ENCODE results near the gene KIAA1191.

The KIAA1191 gene

GRCh38 chr5:176394881-176395675 is 33.5 kb upstream of the KIAA1191 start:
- DNase-seq (ENCODE audit: low read depth), result no peak
- H3K4me3 ChIP-seq (ENCODE audit: low read length), result no peak overlapping the region
- no peak for TF ChIP-seq CTCF (IDR thresholded peaks at IDR 0.05; ENCODE audit: insufficient read depth, low read depth, low read length, missing control alignments)

DNA sequence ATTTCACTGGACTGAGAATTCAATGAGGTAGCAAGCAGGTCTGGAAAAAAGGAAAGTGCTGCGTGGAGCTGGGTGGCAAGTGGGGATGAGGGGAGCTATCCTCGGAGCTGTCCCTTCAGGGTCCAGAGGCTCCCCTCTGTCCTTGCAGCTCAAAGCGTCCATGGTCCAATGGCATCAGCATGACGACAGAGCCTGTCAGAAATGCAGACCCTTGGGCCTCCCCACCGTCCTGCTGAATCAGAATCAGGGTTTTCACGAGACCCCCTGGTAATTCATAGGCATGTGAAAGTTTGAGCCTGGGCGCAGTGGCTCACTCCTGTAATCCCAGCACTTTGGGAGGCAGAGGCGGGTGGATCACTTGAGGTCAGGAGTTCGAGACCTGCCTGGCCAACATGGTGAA is 32.5 kb upstream of the KIAA1191 start:
- DNase-seq (ENCODE audit: low read depth), result no peak
- no peak for TF ChIP-seq CTCF (IDR thresholded peaks at IDR 0.05; ENCODE audit: insufficient read depth, low read depth, low read length, missing control alignments)
- no peak overlapping the region for H3K4me3 ChIP-seq (ENCODE audit: low read length)

GRCh38 chr5:176392526-176392925 is 31.0 kb upstream of the KIAA1191 start:
- H3K4me3 ChIP-seq (ENCODE audit: low read length), result no peak overlapping the region
- TF ChIP-seq CTCF (IDR thresholded peaks at IDR 0.05; ENCODE audit: insufficient read depth, low read depth, low read length, missing control alignments), result no peak
- DNase-seq (ENCODE audit: low read depth), result no peak

GRCh38 chr5:176391999-176392398 is 30.4 kb upstream of the KIAA1191 start:
- H3K4me3 ChIP-seq (ENCODE audit: low read length), result no peak overlapping the region

DNA sequence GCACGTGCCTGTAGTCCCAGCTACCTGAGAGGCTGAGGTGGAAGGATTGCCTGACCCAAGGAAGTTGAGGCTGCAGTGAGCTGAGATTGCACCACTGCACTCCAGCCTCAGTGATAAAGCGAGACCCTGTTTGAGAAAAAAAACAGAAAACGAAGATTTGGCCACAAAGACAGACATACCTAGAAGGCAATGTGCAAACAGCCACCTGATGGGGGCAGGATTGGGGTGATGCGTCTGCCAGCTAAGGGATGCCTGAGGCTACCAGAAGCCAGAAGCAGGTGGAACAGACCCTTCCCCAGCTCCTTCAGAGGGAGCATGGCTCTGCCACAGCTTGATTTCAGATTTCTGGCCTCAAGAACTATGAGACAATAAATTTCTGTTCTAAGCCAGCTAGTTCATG is 29.9 kb upstream of the KIAA1191 start:
- no peak overlapping the region for H3K4me3 ChIP-seq (ENCODE audit: low read length)
- no peak for DNase-seq (ENCODE audit: low read depth)
- TF ChIP-seq CTCF (IDR thresholded peaks at IDR 0.05; ENCODE audit: insufficient read depth, low read depth, low read length, missing control alignments), result no peak

More at GRCh38 chr5:176391999-176392398, 30.4 kb upstream of the KIAA1191 start:
- no peak for TF ChIP-seq CTCF (IDR thresholded peaks at IDR 0.05; ENCODE audit: insufficient read depth, low read depth, low read length, missing control alignments)
- no peak for DNase-seq (ENCODE audit: low read depth)

DNA sequence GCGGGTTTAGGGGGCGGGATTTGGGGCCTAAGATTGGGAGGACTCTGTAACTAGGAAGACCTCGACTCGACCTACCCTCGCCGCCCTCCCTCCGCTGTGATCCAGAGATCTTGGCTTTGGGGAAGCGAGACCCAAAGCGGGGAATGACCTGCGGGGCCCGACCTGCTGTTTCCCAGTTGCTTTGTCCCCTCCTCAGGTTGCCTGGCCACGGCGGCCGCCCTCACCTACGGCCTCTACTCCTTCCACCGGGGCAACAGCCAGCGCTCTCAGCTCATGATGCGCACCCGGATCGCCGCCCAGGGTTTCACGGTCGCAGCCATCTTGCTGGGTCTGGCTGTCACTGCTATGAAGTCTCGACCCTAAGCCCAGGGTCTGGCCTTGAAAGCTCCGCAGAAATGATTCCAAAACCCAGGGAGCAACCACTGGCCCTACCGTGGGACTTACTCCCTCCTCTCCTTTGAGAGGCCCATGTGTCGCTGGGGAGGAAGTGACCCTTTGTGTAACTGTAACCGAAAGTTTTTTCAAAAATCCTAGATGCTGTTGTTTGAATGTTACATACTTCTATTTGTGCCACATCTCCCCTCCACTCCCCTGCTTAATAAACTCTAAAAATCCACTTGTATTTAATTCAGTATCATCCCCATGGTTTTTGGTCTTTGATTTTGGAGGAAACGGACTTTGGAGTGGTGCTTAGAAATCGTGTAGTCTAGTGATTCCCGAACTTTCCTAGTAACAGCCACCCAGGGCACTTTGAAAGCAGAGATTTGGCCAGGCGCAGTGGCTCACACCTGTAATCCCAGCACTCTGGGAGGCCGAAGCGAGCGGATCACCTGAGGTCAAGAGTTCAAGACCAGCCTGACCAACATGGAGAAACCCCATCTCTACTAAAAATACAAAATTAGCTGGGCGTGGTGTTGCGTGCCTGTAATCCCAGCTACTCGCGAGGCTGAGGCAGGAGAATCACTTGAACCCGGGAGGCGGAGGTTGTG is 27.9 kb upstream of the KIAA1191 start:
- TF ChIP-seq CTCF (IDR thresholded peaks at IDR 0.05; ENCODE audit: insufficient read depth, low read depth, low read length, missing control alignments), result no peak
- peak overlapping the region; percentile 94 for H3K4me3 ChIP-seq (ENCODE audit: low read length)
- DNase-seq (ENCODE audit: low read depth), result no peak
